ENCODE results near the gene RANBP1. TPM values are rescaled to one million over a fixed set of nuclear protein-coding genes. Genes with fewer than 3 reads are reported as not detected.

RANBP1 gene
- total and polyA plus RNA-seq, 2 of the 8 experiments (the other 6 are each of a cell fraction or from before 2014, with no cell fraction given): 343 to 484 TPM

DNA sequence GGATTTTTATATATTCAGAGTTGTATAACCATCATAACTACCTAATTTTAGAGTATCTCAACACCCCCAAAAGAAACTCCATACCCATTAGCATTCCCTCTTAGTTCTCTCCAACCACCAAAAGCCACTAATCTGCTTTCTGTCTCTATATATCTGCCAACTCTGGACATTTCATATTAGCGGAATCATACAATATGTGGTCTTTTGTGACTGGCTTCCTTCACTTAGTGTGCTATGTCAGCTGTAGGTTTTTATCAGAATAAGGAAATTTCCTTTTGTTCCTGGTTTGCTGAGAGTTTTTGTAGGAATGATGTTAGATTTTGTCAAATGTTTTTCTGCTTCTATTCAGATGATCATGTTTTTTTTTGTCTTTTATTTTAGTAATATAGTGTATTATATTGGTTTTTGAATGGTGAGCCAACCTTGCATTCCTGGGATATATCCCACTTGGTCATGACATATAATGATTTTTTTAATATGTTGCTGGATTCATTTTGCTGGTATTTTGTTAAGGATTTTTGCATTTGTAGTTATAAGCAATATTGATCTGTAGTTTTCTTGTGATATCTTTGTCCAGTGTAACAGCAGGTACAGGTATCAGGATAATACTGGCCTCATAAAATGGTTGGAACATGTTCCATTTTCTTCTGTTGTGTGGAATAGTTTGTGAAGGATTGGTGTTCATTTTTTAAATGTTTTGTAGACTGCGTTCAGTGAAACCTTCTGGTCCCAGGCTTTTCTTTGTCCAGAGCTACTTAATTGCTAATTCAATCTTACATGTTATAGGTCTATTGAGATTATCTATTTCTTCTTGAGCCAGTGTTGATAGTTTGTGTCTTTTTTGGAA, 19.1 kb upstream of the RANBP1 start (continued):
- TF ChIP-seq MAFK (IDR thresholded peaks at IDR 0.05; ENCODE audit: low read depth, low read length) (no peak), TAF1 (IDR thresholded peaks at IDR 0.05; ENCODE audit: low read depth, low read length) (no peak), GABPA (IDR thresholded peaks at IDR 0.05; ENCODE audit: borderline replicate concordance, insufficient read depth, low read length) (no peak)

Data from H1 (cell line).